ENCODE results near the gene SIGLECL1.
"Not testable (repeated sequence)": the region's sequence is repeated elsewhere in the genome, so short reads cannot be mapped to it uniquely, and the experiment has no call there.

SIGLECL1 gene

DNA sequence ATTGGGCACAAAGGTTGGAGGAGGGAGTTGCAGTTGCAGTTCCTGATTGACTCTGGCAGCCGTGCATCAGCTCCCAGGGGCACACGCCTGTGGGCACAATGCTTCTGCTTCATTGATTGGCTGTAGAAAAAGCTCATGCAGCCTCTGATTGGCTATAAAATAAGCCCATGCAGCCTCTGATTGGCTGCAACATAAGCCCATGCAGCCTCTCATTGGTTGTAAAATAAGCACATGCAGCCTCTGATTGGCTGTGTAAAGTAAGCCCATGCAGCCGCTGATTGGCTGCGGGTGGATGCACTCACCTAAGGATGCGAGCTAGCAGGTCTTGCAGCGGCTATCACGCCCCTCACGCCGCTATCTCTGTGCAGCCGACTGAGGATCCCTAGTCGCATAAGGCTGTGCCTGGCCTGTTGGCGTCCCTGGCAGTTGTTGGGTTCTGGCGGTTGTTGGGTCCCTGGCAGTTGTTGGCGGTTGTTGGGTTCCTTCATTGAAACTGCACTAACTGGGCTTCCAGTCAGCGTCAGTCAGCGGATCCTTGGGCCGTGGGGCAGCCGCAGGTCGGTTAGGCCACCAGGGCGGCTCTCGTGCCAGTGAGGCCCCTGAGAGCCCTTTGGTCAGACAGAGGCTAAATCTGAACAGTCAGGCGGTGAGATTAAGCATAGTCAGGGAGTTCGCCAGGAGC lies at the start of gene SIGLECL1:
TSS of gene SIGLECL1 (plus strand) at position 295 of the 682 bp plus-strand sequence. CDS start 12,993 bp downstream, outside the sequence.
- DNase-seq = no peak

GRCh38 chr19:51201712-51202111 lies 49.2 kb upstream of the SIGLECL1 start:
- DNase-seq = no peak

DNA sequence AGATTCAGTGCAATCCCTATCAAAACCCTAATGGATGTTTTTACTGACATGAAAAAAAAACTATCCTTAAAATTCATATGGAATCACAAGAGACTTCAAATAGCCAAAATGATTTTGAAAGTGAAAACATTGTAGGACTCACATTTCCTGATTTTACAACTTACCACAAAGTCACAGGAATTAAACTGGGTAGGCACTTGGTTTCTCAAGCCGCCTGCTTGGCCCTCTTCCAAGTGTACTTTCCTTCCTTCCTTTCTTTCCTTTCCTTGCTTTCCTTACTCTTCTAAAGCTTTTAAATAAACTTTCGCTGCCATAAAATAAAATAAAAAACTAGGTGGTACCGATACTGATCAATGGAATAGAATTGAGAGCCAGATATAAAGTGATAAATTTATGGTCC lies 47.0 kb upstream of the SIGLECL1 start:
- DNase-seq = no peak

DNA sequence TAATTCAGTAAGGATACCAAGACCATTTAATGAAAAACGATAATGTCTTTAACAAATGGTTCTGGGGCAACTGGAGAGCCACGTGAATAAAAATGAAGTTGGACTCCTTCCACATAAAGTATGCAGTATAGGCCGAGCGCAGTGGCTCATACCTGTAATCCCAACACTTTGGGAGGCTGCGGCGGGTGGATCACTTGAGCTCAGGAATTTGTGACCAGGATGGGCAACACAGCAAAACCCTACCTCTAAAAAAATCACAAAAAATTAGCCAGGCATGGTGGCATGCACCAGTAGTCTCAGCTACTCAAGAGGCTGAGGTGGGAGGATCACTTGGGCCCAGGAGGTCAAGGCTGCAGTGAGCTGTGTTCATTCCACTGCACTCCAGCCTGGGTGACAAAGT lies 46.6 kb upstream of the SIGLECL1 start:
- no peak for DNase-seq

GRCh38 chr19:51207747-51208146 lies 43.1 kb upstream of the SIGLECL1 start:
- DNase-seq = no peak

DNA sequence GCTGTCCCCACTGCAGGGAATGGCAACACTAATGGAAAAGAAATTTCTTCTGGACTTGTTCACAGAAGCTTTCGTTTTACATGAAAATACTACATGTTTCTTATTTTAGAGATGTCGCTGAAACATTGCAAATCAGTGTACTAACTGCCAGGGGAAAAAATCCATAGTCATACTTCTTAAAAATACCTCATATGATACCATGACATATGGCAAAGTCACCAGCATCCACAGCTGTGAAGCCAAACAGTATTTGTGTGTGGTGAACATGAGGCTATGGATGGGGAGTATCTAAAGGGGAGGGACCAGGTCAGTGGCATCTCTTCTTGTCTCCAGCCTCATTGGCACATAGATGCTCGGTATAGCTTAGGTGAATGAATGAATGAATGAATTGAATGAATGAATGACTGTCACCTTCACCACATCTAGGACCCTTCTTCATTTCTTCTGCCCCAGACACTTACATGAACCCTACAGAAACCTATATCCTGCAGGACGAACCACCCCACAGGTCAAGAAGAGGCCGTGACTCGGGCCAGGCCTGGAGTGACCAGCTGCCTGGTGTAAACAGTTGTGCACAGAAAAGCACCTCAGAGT lies 40.6 kb upstream of the SIGLECL1 start:
- no peak for DNase-seq

DNA sequence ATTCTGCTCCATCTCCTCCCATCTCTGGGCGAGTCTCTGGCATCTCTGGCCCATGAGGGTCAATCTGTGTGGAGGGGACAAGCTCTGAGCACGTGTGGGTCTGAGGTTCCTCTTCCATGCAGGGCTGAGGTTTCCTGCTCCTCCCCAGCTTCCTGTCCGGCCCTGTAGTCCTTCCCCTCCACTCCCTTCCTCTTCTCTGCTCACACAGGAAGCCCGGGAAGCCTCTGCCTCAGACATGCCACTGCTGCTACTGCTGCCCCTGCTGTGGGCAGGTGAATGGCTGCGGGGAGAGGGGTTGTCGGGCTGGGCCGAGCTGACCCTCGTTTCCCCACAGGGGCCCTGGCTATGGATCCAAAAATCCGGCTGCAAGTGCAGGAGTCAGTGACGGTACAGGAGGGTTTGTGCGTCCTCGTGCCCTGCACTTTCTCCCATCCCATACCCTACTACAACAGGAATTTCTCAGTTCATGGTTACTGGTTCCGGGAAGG lies 40.0 kb upstream of the SIGLECL1 start:
- not testable (repeated sequence) for DNase-seq

DNA sequence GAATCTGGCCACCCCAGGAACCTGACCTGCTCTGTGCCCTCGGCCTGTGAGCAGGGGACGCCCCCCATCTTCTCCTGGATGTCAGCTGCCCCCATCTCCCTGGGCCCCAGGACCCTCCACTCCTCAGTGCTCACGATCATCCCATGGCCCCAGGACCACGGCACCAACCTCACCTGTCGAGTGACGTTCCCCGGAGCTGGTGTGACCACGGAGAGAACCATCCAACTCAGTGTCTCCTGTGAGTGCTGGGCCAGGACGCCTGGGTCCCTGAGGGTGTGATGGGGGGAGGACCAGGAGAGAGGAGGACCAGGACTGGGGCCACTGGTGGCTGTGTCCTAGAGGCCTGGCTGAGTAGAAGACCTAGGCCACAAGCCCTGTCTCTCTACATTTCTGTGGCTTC lies 39.0 kb upstream of the SIGLECL1 start:
- no peak for DNase-seq

- no peak for DNase-seq
Measured at GRCh38 chr19:51219307-51219706, 31.6 kb upstream of the SIGLECL1 start.

DNA sequence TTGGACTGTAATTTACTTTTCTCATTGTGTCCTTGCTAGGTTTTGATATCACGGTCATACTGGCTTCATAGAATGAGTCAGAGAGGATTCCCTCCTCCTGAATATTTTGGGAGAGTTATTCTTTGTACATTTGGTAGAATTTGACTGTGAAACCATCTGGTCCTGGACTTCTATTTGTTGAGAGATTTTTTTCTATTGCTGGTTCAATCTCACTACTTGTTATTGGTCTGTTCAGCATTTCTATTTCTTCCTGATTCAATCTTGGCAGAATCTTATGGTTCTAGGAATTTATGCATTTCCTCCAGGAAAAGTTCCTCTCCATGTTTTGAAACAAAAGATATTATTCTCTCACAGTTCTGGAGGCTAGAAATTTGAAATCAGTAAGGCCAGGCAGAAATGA lies 30.9 kb upstream of the SIGLECL1 start:
- DNase-seq = no peak

- DNase-seq = no peak
Measured at GRCh38 chr19:51220996-51221395, 29.9 kb upstream of the SIGLECL1 start.

- DNase-seq = no peak
Measured at GRCh38 chr19:51224163-51224641, 26.7 kb upstream of the SIGLECL1 start.

GRCh38 chr19:51224898-51225393 lies 25.9 kb upstream of the SIGLECL1 start, which contains the start of gene CD33:
Gene CD33, plus strand, starts transcription at chr19:51225080. Its CDS starts 39 bp downstream, at chr19:51225119.
- not testable (repeated sequence) for DNase-seq

- no peak for DNase-seq
Measured at GRCh38 chr19:51226067-51226466, 24.8 kb upstream of the SIGLECL1 start.

DNA sequence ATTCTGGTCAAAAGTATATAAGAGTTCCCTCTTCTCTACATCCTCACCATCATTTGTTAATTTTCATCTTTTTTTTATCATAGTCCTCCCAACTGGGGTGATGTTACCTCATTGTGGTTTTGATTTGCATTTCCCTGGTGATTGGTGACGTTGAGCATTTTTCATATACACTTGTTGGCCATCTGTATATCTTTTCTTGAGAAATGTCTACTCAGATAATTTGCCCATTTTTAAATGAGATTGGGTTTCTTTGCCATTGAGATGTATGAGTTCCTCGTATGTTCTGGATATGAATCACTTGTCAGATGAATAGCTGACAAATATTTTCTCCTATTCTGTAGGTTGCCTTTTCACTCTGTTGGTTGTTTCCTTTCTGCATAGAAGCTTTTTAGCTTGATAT lies 23.6 kb upstream of the SIGLECL1 start:
- DNase-seq = no peak

- no peak for DNase-seq
Measured at GRCh38 chr19:51227966-51228365, 22.9 kb upstream of the SIGLECL1 start.

GRCh38 chr19:51240866-51241265 lies 10.0 kb upstream of the SIGLECL1 start:
- DNase-seq = no peak

DNA sequence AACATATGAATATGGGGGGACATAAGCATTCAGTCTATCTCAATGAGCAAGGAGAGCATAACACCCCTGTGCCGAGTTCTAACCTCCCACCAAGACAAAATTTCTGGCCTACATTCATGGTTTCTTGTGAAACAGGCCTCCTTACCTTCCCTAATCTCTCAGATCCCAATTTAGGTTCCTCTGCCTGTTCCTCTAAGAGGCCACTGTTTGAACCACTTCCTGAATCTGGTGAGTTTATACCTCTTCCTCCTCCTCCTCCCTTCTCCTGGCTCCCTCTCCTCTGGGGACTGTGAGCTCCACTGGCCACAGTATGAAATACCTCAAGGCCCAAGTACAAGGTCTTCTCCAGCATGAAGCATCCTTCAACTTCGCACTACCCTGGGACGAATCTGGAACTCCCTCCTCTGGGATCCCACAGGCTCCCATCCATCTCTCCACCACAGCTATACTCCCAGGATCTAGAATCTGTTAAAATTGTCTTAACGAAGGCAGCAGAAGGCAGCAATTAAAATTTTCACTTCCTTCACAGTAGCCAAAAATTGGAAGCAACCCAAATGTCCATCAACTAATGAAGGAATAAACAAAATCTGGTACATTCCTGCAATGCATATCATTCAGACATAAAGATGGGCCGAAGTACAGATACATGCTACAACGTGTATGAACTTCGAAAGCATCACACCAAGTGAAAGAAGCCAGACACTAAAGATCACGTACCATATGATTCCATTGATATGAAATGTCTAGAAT lies 7.8 kb upstream of the SIGLECL1 start:
- DNase-seq = no peak

GRCh38 chr19:51246164-51246552 lies 4.7 kb upstream of the SIGLECL1 start:
- no peak for DNase-seq

GRCh38 chr19:51247972-51248590 lies 2.8 kb upstream of the SIGLECL1 start:
- DNase-seq = no peak

DNA sequence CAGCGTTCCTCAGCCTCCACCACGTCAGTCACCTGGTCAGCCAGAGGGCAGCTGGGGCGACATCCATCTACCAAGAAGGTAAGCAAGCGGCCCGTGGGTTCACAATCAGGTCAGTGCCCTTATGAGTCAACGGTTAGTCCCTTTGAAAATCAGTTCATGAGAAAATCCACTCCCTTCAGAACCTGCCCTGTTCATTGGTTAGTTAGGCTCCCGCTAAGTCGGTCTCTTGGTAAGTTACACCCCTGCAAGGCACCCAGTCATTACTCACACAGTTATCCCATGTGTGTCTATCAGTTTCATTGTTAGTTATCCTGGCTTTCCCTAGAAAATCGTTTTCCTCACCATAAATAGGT lies 564 bp downstream of the SIGLECL1 start:
- no peak for DNase-seq

DNA sequence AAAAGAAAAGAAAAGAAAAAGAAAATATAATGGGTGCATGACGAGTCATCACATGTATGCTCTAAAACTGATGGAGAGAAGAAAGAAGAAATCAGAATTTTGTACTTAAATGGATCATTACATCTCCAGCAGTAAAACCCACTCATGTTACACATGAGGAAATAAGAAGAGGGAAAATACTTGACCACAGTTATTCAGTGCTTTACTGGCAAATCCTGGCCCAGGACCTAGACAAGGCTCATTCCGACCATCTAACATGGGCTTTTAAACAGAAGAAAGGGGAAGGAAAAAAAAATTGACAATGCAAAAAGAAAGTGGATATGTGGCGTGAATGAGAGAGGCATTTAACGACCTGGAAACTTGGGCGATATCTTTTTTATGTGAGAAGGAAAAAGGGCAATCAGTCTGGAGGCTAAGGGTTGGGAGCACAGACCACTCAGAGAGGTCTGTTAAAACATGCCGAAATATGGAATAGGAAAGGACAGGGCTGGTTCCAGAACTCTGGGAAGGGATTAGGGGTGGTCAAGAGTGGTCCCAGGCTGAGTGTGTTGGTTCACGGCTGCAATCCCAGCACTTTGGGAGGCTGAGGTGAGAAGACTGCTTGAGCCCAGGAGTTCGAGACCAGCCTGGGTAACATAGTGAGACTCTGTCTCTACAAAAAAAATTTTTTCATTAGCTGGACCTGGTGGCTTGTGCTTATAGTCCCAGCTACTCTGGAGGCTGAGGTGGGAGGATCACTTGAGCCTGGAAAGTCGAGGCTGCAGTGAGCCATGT lies 1.6 kb downstream of the SIGLECL1 start:
- no peak for DNase-seq

Measured in DMS53 (cell line).